WERI-Rb-1 (cell line): ENCODE results near the gene FBXO4.

Experiments used
- DNase-seq: peaks from one replicate; pipeline ENCODE4 v3.0.0-alpha.2; 2020
- H3K27ac ChIP-seq: fragments of 250-450 bp; sonication (Bioruptor Pico); 2 replicates; pipeline ENCODE4 v1.5.1; 2020; ENCODE audit warnings: mild to moderate bottlenecking, moderate library complexity
- H3K27me3 ChIP-seq: fragments of 250-450 bp; sonication (Bioruptor Pico); 2 replicates; pipeline ENCODE4 v1.5.1; 2021; ENCODE audit warnings: mild to moderate bottlenecking, low read depth, moderate library complexity; ENCODE audit not compliant: insufficient read depth, severe bottlenecking
- H3K36me3 ChIP-seq: fragments of 250-450 bp; sonication (Bioruptor Pico); 2 replicates; pipeline ENCODE4 v1.5.1; 2020; ENCODE audit warnings: mild to moderate bottlenecking, moderate library complexity
- H3K4me3 ChIP-seq: 2 replicates; pipeline ENCODE4 v1.5.1; 2011; ENCODE audit warnings: low read depth, mild to moderate bottlenecking, control low read depth, low read length
- H3K9me3 ChIP-seq: fragments of 250-450 bp; sonication (Bioruptor Pico); 2 replicates; pipeline ENCODE4 v1.5.1; 2021; ENCODE audit warnings: mild to moderate bottlenecking, moderate library complexity; ENCODE audit not compliant: severe bottlenecking
- CTCF ChIP-seq: IDR thresholded peaks from 2 replicates; pipeline ENCODE4 v1.5.1; 2011; ENCODE audit warnings: low read depth, mild to moderate bottlenecking, control low read depth, inconsistent platforms, low read length

Gene FBXO4

GRCh38 chr5:41893074-41893851 lies 31.8 kb upstream of the FBXO4 start:
- H3K36me3 ChIP-seq, result no peaks in the 10 kb centered on the region
- H3K9me3 ChIP-seq, result no peaks in the 10 kb centered on the region
- H3K27me3 ChIP-seq, result no peaks in the 10 kb centered on the region
- no peak for TF ChIP-seq CTCF
- H3K4me3 ChIP-seq, result no peak overlapping the region
- no peak overlapping the region for H3K27ac ChIP-seq
- no peak for DNase-seq

- Histone ChIP-seq H3K27ac (no peak overlapping the region), H3K36me3 (no peaks in the 10 kb centered on the region), H3K9me3 (no peaks in the 10 kb centered on the region), H3K27me3 (no peaks in the 10 kb centered on the region), H3K4me3 (no peak overlapping the region)
- no peak for DNase-seq
- no peak for TF ChIP-seq CTCF
These were observed 28.9 kb upstream of the FBXO4 start for GRCh38 chr5:41896230-41896629.

GRCh38 chr5:41903382-41903891 lies 21.6 kb upstream of the FBXO4 start:
- Histone ChIP-seq H3K9me3 (no peaks in the 10 kb centered on the region), H3K27ac (peak overlapping the region; percentile 56), H3K4me3 (peak overlapping the region; percentile 75), H3K36me3 (peaks cover 22% of the 10 kb centered on the region), H3K27me3 (no peaks in the 10 kb centered on the region)
- no peak for TF ChIP-seq CTCF
- DNase-seq, result no peak

- H3K9me3 ChIP-seq, result no peaks in the 10 kb centered on the region
- peak within 1 kb of the TSS; percentile 86 for H3K27ac ChIP-seq
- peak; percentile 99 for DNase-seq
- no peak for TF ChIP-seq CTCF
- H3K36me3 ChIP-seq, result peaks cover 29% of the 10 kb centered on the region
- peak within 1 kb of the TSS; percentile 75 for H3K4me3 ChIP-seq
- no peaks in the 10 kb centered on the region for H3K27me3 ChIP-seq
These were observed 20.9 kb upstream of the FBXO4 start, which contains the start of gene RIMOC1 for GRCh38 chr5:41903892-41904799. TSS of gene RIMOC1 (plus strand) at chr5:41904344. CDS start at chr5:41904368, 24 bp downstream.

GRCh38 chr5:41906151-41906550 lies 18.9 kb upstream of the FBXO4 start:
- no peak overlapping the region for H3K27ac ChIP-seq
- no peak for TF ChIP-seq CTCF
- H3K36me3 ChIP-seq, result peaks cover 47% of the 10 kb centered on the region
- no peak for DNase-seq
- no peaks in the 10 kb centered on the region for H3K27me3 ChIP-seq
- no peak overlapping the region for H3K4me3 ChIP-seq
- no peaks in the 10 kb centered on the region for H3K9me3 ChIP-seq
